H1 (cell line): ENCODE data around the gene BOLA2B. TPM values are rescaled to one million over a fixed set of nuclear protein-coding genes. Genes with fewer than 3 reads are reported as not detected.

ENCODE experiments used
- CTCF ChIA-PET: fragments of 300-600 bp; sonication (Branson Sonifier 250); formaldehyde crosslinking; loops from one replicate; lab custom pipeline; 2021; ENCODE audit not compliant: partially characterized antibody; lab: Charles Lee
- POLR2A ChIA-PET: fragments of 300-600 bp; sonication (Branson Sonifier 250); formaldehyde crosslinking; loops from one replicate; lab custom pipeline; 2021; ENCODE audit warnings: inconsistent platforms; ENCODE audit not compliant: partially characterized antibody; lab: Charles Lee
- DNase-seq, 2 experiments: peaks; one replicate each; pipeline versions ENCODE4 v3.0.0 to v3.0.0-alpha.2; 2010 to 2022; ENCODE audit warnings: low spot score in 2 of 2, low read depth in 1 of 2, mixed read lengths in 1 of 2
- FAIRE-seq: peaks from 2 replicates; lab custom pipeline; 2011; peaks lifted over from hg19 to GRCh38; lab: Jason Lieb, UNC
- H2AFZ ChIP-seq: 2 replicates; pipeline ENCODE4 v1.8.1; 2012; ENCODE audit warnings: low read length, inconsistent platforms
- H2AK5ac ChIP-seq: 2 replicates; pipeline ENCODE4 v1.6.1; 2013; ENCODE audit warnings: low read depth, low read length
- H2BK120ac ChIP-seq: replicated peaks from 2 replicates; pipeline ENCODE3; 2013; ENCODE audit warnings: low read depth, low read length, inconsistent platforms
- H2BK12ac ChIP-seq: 2 replicates; pipeline ENCODE4 v1.6.1; 2013; ENCODE audit warnings: low read depth, low read length
- H2BK15ac ChIP-seq: 2 replicates; pipeline ENCODE4 v1.6.1; 2013; ENCODE audit warnings: low read length
- H2BK20ac ChIP-seq: 2 replicates; pipeline ENCODE4 v1.6.1; 2013; ENCODE audit warnings: low read length
- H2BK5ac ChIP-seq: 2 replicates; pipeline ENCODE4 v1.6.1; 2013; ENCODE audit warnings: low read depth, low read length
- H3K14ac ChIP-seq: 2 replicates; pipeline ENCODE4 v1.6.1; 2013; ENCODE audit warnings: inconsistent platforms; ENCODE audit not compliant: insufficient read length
- H3K18ac ChIP-seq: 2 replicates; pipeline ENCODE4 v1.6.1; 2013; ENCODE audit warnings: low read length; ENCODE audit errors: extremely low read depth
- H3K23ac ChIP-seq: 2 replicates; pipeline ENCODE4 v1.6.1; 2013; ENCODE audit warnings: inconsistent platforms; ENCODE audit not compliant: insufficient read length
- H3K23me2 ChIP-seq: 2 replicates; pipeline ENCODE4 v1.6.1; 2013; ENCODE audit warnings: low read depth, low read length
- H3K27ac ChIP-seq: 2 replicates; pipeline ENCODE4 v1.6.1; 2011; ENCODE audit warnings: low read depth, low read length, inconsistent platforms
- H3K27me3 ChIP-seq, 4 experiments: replicated peaks in 1 of 4; 1 replicate in 1 of 4; 2 replicates in 3 of 4; pipeline versions ENCODE4 v1.6.1 to v1.8.1; 2011 to 2013; ENCODE audit warnings: low read length in 3 of 4, mild to moderate bottlenecking in 3 of 4, inconsistent platforms in 2 of 4, mixed read lengths in 2 of 4, moderate library complexity in 1 of 4; ENCODE audit not compliant: control insufficient read depth in 3 of 4, insufficient read depth in 3 of 4; ENCODE audit errors: extremely low read depth in 1 of 4
- H3K36me3 ChIP-seq, 4 experiments: 2 replicates each; pipeline versions ENCODE4 v1.6.1 to v1.8.1; 2011 to 2013; ENCODE audit warnings: mild to moderate bottlenecking in 4 of 4, low read length in 3 of 4, moderate library complexity in 2 of 4, control low read depth in 1 of 4, inconsistent platforms in 1 of 4; ENCODE audit not compliant: insufficient read depth in 4 of 4, control insufficient read depth in 2 of 4
- H3K4ac ChIP-seq: replicated peaks from 2 replicates; pipeline ENCODE3; 2013; ENCODE audit warnings: low read length, low read depth, mixed read lengths, inconsistent platforms; ENCODE audit not compliant: insufficient read length
- H3K4me1 ChIP-seq, 4 experiments: replicated peaks in 1 of 4; 1 replicate in 1 of 4; 2 replicates in 3 of 4; pipeline versions ENCODE4 v1.6.1 to v1.8.1; 2011 to 2013; ENCODE audit warnings: low read length in 3 of 4, inconsistent platforms in 2 of 4, mixed read lengths in 1 of 4; ENCODE audit not compliant: insufficient read depth in 4 of 4, control insufficient read depth in 3 of 4
- H3K4me2 ChIP-seq, 2 experiments: 2 replicates each; pipeline versions ENCODE4 v1.6.1 to v1.8.1; 2011 to 2013; ENCODE audit warnings: low read depth in 2 of 2, low read length in 2 of 2, control low read depth in 1 of 2, inconsistent platforms in 1 of 2, mild to moderate bottlenecking in 1 of 2; ENCODE audit not compliant: insufficient read depth in 1 of 2
- H3K4me3 ChIP-seq, 4 experiments: fragments of 200-600, 300-600 bp in 1 of 4; sonication (generic), shearing (Covaris generic), sonication (Bioruptor Twin) in 1 of 4; 2 replicates each; pipeline versions ENCODE4 v1.5.1 to v1.8.1; 2011 to 2016; ENCODE audit warnings: low read length in 4 of 4, low read depth in 3 of 4, control low read depth in 2 of 4, inconsistent platforms in 2 of 4, mild to moderate bottlenecking in 2 of 4, mixed read lengths in 1 of 4, moderate library complexity in 1 of 4; ENCODE audit not compliant: insufficient read depth in 2 of 4; ENCODE audit errors: extremely low read depth in 1 of 4
- H3K56ac ChIP-seq: replicated peaks from 2 replicates; pipeline ENCODE3; 2013; ENCODE audit warnings: low read depth, mild to moderate bottlenecking, mixed read lengths, low read length, inconsistent platforms; ENCODE audit not compliant: insufficient read length
- H3K79me1 ChIP-seq: 2 replicates; pipeline ENCODE4 v1.6.1; 2013; ENCODE audit warnings: low read depth, low read length, control low read depth
- H3K79me2 ChIP-seq, 2 experiments: 2 replicates each; pipeline versions ENCODE4 v1.6.1 to v1.8.1; 2012 to 2013; ENCODE audit warnings: low read length in 2 of 2, mild to moderate bottlenecking in 2 of 2, inconsistent platforms in 1 of 2; ENCODE audit not compliant: insufficient read depth in 2 of 2, control insufficient read depth in 1 of 2
- H3K9ac ChIP-seq, 4 experiments: replicated peaks in 1 of 4; 1 replicate in 1 of 4; 2 replicates in 3 of 4; pipeline versions ENCODE4 v1.6.1 to v1.8.1; 2011 to 2013; ENCODE audit warnings: low read depth in 3 of 4, low read length in 3 of 4, control low read depth in 2 of 4, mild to moderate bottlenecking in 2 of 4, moderate library complexity in 2 of 4, inconsistent platforms in 1 of 4; ENCODE audit errors: extremely low read depth in 1 of 4
- H3K9me3 ChIP-seq, 2 experiments: 2 replicates each; pipeline versions ENCODE4 v1.6.1 to v1.8.1; 2012 to 2013; ENCODE audit warnings: mild to moderate bottlenecking in 2 of 2, moderate library complexity in 2 of 2, control low read depth in 1 of 2, inconsistent platforms in 1 of 2, low read depth in 1 of 2, low read length in 1 of 2, mixed read lengths in 1 of 2; ENCODE audit not compliant: insufficient read depth in 2 of 2
- H4K20me1 ChIP-seq, 2 experiments: replicated peaks in 1 of 2; 2 replicates each; pipeline versions ENCODE3 to v1.8.1; 2011 to 2013; ENCODE audit warnings: inconsistent platforms in 2 of 2, low read length in 2 of 2, mild to moderate bottlenecking in 1 of 2; ENCODE audit not compliant: insufficient read depth in 2 of 2, control insufficient read depth in 1 of 2
- H4K5ac ChIP-seq: 2 replicates; pipeline ENCODE4 v1.6.1; 2013; ENCODE audit warnings: low read length, low read depth, mixed read lengths, inconsistent platforms; ENCODE audit not compliant: insufficient read length
- H4K8ac ChIP-seq: 2 replicates; pipeline ENCODE4 v1.8.0; 2013; ENCODE audit warnings: mild to moderate bottlenecking, moderate library complexity, low read length, inconsistent platforms; ENCODE audit not compliant: insufficient read depth; ENCODE audit errors: extremely low read depth
- H4K91ac ChIP-seq: replicated peaks from 2 replicates; pipeline ENCODE3; 2013; ENCODE audit warnings: low read length, mixed read lengths, inconsistent platforms; ENCODE audit not compliant: insufficient read length
- BCL11A ChIP-seq, 2 experiments: IDR thresholded peaks; one replicate each; pipeline ENCODE4 v1.6.1; 2011; ENCODE audit warnings: low read depth in 2 of 2, low read length in 2 of 2, mild to moderate bottlenecking in 2 of 2
- CEBPB ChIP-seq: IDR thresholded peaks from 2 replicates; pipeline ENCODE4 v1.6.1; 2012; ENCODE audit warnings: low read depth, low read length
- HDAC2 ChIP-seq, 2 experiments: fragments of 300-600 bp in 1 of 2; sonication (generic) in 1 of 2; IDR thresholded peaks; 2 replicates each; pipeline ENCODE4 v1.6.1; 2011 to 2012; ENCODE audit warnings: low read depth in 2 of 2, low read length in 2 of 2, mild to moderate bottlenecking in 2 of 2, moderate library complexity in 2 of 2, borderline replicate concordance in 1 of 2, inconsistent platforms in 1 of 2
- JUN ChIP-seq: IDR thresholded peaks from 2 replicates; pipeline ENCODE4 v1.6.1; 2011; ENCODE audit warnings: low read depth, mild to moderate bottlenecking, improper control_type of control experiment, low read length
- NRF1 ChIP-seq: IDR thresholded peaks from 2 replicates; pipeline ENCODE4 v1.6.1; 2011; ENCODE audit warnings: mild to moderate bottlenecking, low read depth, low read length, improper control_type of control experiment
- PHF8 ChIP-seq: fragments of 200-600 bp; sonication (generic); conservative IDR thresholded peaks from 2 replicates; pipeline ENCODE4 v1.7.1; 2012; ENCODE audit warnings: low read depth, mild to moderate bottlenecking, inconsistent platforms, low read length, moderate library complexity
- RFX5 ChIP-seq: IDR thresholded peaks from 2 replicates; pipeline ENCODE4 v1.6.1; 2011; ENCODE audit warnings: low read depth, low read length, improper control_type of control experiment, borderline replicate concordance
- SIRT6 ChIP-seq: IDR thresholded peaks from one replicate; pipeline ENCODE4 v1.7.1; 2012; ENCODE audit warnings: low read length, inconsistent platforms
- TAF1 ChIP-seq: IDR thresholded peaks from 2 replicates; pipeline ENCODE4 v1.6.1; 2011; ENCODE audit warnings: mild to moderate bottlenecking, low read depth, low read length
- TCF12 ChIP-seq: IDR thresholded peaks from 2 replicates; pipeline ENCODE4 v1.6.1; 2011; ENCODE audit warnings: low read depth, mild to moderate bottlenecking, low read length
- YY1 ChIP-seq: IDR thresholded peaks from 2 replicates; pipeline ENCODE4 v1.6.1; 2011; ENCODE audit warnings: low read depth, mild to moderate bottlenecking, low read length
- WGBS, 2 experiments: shearing (Covaris generic) in 1 of 2; methylation state at CpG; one replicate each; pipeline versions ENCODE4 v1.1.6 to v1.1.7; 2013 to 2015; ENCODE audit warnings: low lambda C conversion rate in 2 of 2, mixed read lengths in 2 of 2, inconsistent platforms in 1 of 2, low coverage in 1 of 2, missing lambda C conversion rate in 1 of 2; ENCODE audit not compliant: insufficient replicate concordance in 2 of 2, insufficient coverage in 1 of 2, insufficient read length in 1 of 2; ENCODE audit errors: extremely low coverage in 1 of 2, missing lambda C conversion rate in 1 of 2; 5-methylcytosine and 5-hydroxymethylcytosine counted together
- polyA plus RNA-seq, 7 experiments: library from polyadenylated mRNA; depleted of rRNA in 3 of 7; stranded (reverse) in 5 of 7; unstranded in 2 of 7; fragments of >200 nt in 5 of 7; fragments of 200-250 nt in 2 of 7; gene quantifications; 1 replicate in 5 of 7; 2 replicates in 1 of 7; 4 replicates in 1 of 7; pipeline versions ENCODE4 v1.2.1 to v1.2.3, GENCODE V29; 2011 to 2013; ENCODE audit warnings: missing spikeins in 2 of 7, mixed read lengths in 2 of 7
- total RNA-seq: library from RNA; stranded (reverse); fragmentation: NEBNext Ultra II Directional; extraction: Animal tissue kit (Norgen Biotek cat#: 25700); gene quantifications from 2 replicates; pipeline ENCODE4 v1.2.1, GENCODE V29; 2021
- TF ChIP-seq, protein P1 (sequence below): IDR thresholded peaks from 2 replicates; pipeline ENCODE4 v1.6.1; 2012; ENCODE audit warnings: inconsistent platforms

BOLA2B gene
- total and polyA plus RNA-seq, 2 of the 8 experiments (the other 6 are each of a cell fraction or from before 2014, with no cell fraction given): 208 to 872 TPM

DNA sequence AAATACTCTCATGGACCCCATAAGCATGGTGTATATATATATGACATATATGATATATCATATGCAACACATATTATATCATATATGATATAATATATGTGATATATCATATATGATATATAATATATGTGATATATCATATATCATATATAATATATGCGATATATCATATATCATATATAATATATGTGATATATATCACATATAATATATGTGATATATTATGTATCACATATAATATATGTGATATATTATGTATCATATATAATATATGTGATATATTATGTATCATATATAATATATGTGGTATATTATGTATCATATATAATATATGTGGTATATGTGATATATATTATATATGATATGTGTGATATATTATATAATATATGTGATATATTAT is 48.5 kb downstream of the BOLA2B start:
- H3K79me1 ChIP-seq: no peaks in the 10 kb centered on the region
- H2AFZ ChIP-seq: no peak overlapping the region
- H3K9ac ChIP-seq: no peak overlapping the region
- H3K79me2 ChIP-seq: no peaks in the 10 kb centered on the region
- TF ChIP-seq NRF1: no peak
- no peak for TF ChIP-seq RFX5
- TF ChIP-seq TCF12: no peak
- no peak for TF ChIP-seq SIRT6
- no peak for TF ChIP-seq PHF8
- no peak for TF ChIP-seq YY1
- TF ChIP-seq TAF1: no peak
- TF ChIP-seq CEBPB: no peak
- TF ChIP-seq, protein P1, sequence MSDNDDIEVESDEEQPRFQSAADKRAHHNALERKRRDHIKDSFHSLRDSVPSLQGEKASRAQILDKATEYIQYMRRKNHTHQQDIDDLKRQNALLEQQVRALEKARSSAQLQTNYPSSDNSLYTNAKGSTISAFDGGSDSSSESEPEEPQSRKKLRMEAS: no peak
- TF ChIP-seq BCL11A (IDR thresholded peaks at IDR 0.05; ENCODE audit: low read depth in 2 of 2, low read length in 2 of 2): no peak
- TF ChIP-seq HDAC2 (IDR thresholded peaks at IDR 0.05; ENCODE audit: borderline replicate concordance in 1 of 2, low read depth in 2 of 2, low read length in 2 of 2): no peak
- TF ChIP-seq JUN: no peak
- no peak overlapping the region for H4K91ac ChIP-seq
- DNase-seq: no peak
- H3K36me3 ChIP-seq: no peaks in the 10 kb centered on the region
- no peaks in the 10 kb centered on the region for H3K4me1 ChIP-seq
- 0 out of 4 replicates have a peak, but pooled peaks cover 0 to 5% of the 10 kb centered on the region in 2 experiments for H3K9me3 ChIP-seq
- no peak overlapping the region for H3K27ac ChIP-seq
- H3K4ac ChIP-seq: no peak overlapping the region
- no peak overlapping the region for H3K4me2 ChIP-seq
- 3% methylated on average over 1 of the region's 1 CpG; no CpG with 5 or more reads in 1 of the 2 experiments for WGBS, 2 experiments
- H2BK20ac ChIP-seq: no peak overlapping the region
- FAIRE-seq: no peak
- no peak overlapping the region for H3K23ac ChIP-seq
- H2BK15ac ChIP-seq: no peak overlapping the region
- no peak overlapping the region for H2BK12ac ChIP-seq
- no peak overlapping the region for H2BK120ac ChIP-seq
- no peak overlapping the region for H4K5ac ChIP-seq
- H3K14ac ChIP-seq: no peak overlapping the region
- H3K56ac ChIP-seq: no peak overlapping the region
- H2BK5ac ChIP-seq: no peak overlapping the region
- no peaks in the 10 kb centered on the region for H3K23me2 ChIP-seq
- no peak overlapping the region for H4K8ac ChIP-seq
- no peak overlapping the region for H3K4me3 ChIP-seq
- H2AK5ac ChIP-seq: no peak overlapping the region
- no peaks in the 10 kb centered on the region for H3K27me3 ChIP-seq
- ChIA-PET CTCF (interaction anchor here (0.7 kb wide), 1 partner anchor 33 kb away, joined by 3 read pairs; no protein-coding TSS in a partner anchor), POLR2A (no interaction called here)
- no peaks in the 10 kb centered on the region for H4K20me1 ChIP-seq
- no peak overlapping the region for H3K18ac ChIP-seq
